ENCODE results near the gene CSNK1G1.
"Not testable (repeated sequence)": the region's sequence is repeated elsewhere in the genome, so short reads cannot be mapped to it uniquely, and the experiment has no call there.

CSNK1G1 gene

DNA sequence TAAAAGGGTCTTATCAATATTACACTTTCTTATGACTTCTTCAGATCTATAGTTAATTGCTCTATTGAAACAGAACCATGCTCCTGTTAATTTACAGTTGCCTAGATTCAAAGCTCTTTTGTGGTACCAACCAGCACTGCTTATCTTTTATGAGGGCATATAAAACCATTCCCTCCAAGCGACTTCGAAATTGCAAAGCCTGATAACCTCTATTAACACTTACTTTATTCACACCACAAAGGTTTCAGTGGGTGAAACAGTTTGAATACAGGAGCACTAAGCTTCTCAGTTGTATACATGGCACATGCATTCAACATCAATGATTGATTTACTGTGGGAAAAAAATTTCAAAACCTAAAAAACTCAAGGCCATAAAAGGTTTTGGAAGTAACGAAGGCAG, 118.3 kb downstream of the CSNK1G1 start:
- DNase-seq (ENCODE audit: low read depth): no peak

DNA sequence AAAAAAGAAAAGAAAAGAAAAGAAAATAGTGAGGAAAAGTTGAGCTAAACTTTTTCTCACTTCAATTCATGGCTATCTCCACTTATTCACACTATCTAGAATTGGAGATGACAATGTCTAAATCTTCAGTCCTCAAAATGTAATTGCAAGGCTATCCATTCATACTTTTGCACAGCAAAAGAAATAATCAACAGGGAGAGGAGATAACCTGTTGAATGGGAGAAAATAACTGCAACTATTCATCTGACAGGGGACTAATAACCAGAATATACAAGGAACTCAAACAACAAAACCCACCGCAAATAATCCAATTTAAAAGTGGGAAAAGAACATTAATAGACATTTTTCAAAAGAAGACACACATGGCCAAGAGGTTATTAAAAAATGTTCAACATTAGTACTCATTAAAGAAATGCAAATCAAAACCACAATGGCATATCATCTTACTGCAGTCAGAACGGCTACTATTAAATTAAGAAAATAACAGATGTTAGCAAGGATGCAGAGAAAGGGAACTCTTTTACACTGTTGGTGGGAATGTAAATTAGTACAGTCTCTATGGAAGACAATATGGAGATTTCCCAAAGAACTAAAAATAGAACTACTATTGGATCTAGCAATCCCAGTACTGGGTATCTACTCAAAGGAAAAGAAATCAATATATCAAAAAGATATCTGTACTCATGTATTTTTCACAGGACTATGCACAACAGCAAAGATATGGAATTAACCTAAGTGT, 119.6 kb downstream of the CSNK1G1 start:
- no peak for DNase-seq (ENCODE audit: low read depth)

DNA sequence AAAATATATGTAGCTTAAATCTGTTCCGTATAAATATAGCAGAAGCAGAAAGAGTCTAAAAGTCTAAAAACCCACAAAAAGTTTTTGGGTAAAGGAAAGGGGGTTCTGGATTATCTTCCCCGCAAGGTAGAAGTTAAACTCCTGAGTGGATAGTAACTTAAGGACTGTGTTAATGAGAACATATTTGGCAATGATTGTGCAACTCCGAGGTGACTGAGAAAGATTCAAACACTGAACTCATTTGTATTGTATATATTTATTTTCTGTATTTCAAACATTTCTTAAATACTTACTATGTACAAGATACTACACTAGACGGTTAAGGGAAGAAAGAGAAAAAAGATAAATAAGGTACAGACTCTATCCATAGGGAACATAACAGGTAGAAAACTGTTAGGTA, 120.4 kb downstream of the CSNK1G1 start:
- DNase-seq (ENCODE audit: low read depth): no peak

DNA sequence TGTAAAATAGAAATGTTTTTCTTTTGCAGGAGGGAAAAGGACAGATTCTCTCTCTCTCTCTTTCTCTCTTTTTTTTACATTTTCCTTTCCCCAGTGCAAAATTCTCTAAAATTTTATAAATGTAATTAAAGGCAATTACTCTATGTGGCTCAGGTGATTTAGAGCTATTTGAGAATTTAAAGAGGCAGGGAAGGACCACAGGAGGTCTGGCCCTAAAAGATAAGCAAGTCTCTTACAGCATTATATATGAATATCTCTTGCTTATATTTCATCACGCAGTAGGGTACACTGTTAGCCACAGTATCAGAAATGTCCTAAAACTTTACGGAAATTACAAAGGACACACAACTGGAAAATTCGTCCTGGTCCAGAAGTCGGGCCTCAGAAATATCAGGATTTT, 122.7 kb downstream of the CSNK1G1 start:
- no peak for DNase-seq (ENCODE audit: low read depth)

DNA sequence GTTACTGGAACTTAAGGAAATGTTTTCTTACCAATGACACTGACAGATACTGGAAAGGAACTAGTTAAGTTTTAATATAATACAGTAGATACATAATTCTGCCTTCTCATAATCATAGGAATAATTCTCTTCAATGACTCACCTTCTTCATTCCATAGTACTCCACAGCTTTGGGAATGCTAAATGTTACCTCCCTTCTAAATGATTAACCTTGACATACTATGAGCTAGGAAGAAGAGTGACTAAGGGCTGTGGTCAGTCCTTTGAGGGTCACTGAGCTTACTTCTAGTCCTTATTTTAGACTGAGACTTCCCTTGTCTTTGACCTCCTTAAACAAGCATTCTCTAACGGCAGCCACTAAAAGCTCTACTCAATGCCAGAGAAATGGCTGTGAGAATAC, 123.6 kb downstream of the CSNK1G1 start:
- DNase-seq (ENCODE audit: low read depth): no peak

DNA sequence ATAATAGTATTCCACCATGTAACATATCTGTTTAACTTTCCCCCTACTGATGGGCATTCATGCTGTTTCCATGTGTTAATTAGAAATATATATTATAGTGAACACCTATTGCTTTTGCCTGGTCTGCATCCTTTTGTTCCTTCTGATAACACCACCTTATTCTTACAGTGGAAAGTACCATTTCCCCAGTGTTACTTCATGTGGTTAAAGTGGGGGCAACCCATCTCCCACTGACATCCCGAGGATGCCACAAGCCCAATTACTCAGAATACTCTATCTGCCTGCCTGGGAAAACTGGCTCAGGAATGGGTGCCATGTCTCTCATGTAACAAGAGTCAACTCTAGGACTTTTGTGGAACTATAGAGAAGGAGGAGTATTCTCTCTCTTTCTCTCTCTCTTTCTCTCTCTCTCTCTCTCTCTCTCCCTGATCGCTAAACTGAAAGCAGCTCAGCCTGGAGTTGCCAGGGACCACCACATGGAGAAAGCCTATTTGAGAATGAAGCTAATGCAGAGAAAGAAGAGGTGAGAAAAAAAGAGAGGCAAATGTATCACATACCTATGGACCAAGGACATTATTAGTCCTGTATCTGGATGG, 126.7 kb downstream of the CSNK1G1 start:
- DNase-seq (ENCODE audit: low read depth): no peak

DNA sequence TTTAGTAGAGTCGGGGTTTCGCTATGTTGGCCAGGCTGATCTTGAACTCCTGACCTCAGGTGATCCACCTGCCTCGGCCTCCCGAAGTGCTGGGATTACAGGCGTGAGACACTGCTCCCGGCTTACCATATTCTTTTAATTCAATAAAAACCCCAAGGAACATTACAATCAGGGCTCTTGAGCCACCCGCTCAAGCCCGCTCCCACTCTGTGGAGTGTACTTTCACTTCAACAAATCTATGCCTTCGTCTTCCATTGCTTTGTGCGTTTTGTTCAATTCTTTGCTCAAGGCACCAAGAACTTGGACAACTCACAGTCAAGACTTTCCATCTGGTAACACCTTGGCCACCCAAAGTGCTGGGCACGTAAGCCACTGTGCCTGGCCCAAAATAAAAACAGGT, 130.2 kb downstream of the CSNK1G1 start:
- no peak for DNase-seq (ENCODE audit: low read depth)

DNA sequence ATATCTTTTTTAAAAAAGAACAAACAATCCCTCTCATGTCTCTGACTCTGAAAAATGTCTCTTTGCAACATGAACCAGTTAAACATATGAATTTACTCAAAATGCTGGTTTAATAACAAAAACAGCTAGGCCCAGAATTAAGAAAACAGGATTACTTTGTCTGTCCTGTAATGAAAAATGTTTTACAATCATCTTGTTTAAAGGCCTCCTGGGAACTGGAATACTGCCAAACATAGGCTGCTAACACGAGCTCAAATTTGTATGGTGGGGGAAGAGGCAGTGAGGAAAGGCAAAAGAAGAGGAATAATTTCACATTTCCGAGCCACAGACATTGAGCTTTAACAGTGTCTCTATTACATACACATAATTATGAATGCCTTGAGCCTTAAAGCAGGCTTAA, 131.5 kb downstream of the CSNK1G1 start:
- no peak for DNase-seq (ENCODE audit: low read depth)

DNA sequence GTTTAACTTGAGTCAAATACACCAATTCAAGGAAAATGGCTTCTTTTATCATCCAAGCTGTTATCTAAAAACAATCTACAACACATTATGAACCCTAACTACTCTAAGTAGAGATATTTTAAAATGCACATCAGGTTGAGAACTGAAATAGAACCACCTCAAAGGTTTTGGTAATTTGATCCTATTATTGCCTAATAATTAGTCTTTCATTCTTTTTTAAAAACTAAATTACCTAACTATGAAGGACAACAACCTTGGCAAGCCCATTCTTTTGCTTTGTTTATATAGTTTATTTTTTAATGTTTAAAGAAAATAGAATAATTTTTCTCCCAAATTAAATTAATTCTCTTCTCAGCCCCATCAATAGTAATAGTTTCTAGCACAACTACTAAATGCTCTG, 132.1 kb downstream of the CSNK1G1 start:
- no peak for DNase-seq (ENCODE audit: low read depth)

DNA sequence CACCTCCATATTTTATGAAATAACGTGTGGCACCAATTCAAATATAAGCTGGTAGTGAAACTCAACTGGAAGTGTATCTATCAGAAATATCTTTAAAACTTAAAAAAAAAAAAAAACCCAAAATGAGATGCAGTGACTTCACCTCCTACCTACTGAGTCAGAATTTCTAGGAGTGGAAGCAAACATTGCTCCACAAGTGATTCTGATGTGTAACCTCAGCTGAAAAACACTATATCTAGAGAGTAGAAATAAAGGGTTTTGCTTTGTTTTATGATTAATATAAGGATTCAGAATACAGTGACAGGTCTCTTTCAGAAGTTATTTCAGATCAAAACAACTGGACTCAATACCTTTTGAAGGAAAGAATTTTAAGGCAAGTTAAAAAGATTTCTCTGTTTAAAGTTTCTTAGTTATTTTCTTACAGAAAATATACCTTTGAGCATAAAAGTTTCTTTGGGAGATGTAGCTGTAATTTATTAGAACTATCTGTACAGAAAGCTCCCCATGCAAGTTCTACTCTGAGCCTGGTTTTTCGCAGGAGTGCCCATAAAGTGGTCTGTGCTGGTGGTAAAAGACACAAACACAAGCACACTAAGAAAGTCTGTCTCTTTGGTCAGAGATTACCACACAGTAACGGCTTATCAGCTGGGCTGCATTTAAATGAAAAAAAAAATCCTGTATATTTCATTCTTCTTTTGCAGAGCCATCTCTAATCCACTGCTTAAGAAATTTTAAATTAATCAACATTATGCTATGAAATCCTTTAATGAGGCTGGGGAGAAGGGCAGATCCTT, 133.2 kb downstream of the CSNK1G1 start:
- no peak for DNase-seq (ENCODE audit: low read depth)

DNA sequence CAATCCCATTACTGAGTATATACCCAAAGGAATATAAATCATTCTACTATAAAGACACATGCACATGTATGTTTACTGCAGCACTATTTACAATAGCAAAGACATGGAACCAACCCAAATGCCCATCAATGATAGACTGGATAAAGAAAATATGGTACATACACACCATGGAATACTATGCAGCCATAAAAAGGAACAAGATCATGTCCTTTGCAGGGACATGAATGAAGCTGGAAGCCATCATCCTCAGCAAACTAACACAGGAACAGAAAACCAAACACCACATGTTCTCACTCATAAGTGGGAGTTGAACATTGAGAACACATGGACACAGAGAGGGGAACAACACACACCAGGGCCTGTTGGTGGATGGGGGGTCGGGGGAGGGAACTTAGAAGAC, 134.1 kb downstream of the CSNK1G1 start:
- DNase-seq (ENCODE audit: low read depth): not testable (repeated sequence)

DNA sequence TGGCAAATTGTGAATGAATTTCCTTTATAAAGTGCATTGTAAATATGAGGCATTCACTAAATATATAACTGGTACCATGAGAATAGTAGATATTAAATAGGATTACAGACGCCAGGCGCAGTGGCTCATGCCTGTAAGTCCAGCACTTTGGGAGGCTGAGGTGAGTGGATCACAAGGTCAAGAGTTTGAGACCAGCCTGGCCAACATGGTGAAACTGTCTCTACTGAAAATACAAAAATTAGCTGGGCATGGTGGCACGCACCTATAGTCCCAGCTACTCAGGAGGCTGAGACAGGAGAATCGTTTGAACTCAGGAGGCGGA, 138.6 kb downstream of the CSNK1G1 start:
- not testable (repeated sequence) for DNase-seq (ENCODE audit: low read depth)

DNA sequence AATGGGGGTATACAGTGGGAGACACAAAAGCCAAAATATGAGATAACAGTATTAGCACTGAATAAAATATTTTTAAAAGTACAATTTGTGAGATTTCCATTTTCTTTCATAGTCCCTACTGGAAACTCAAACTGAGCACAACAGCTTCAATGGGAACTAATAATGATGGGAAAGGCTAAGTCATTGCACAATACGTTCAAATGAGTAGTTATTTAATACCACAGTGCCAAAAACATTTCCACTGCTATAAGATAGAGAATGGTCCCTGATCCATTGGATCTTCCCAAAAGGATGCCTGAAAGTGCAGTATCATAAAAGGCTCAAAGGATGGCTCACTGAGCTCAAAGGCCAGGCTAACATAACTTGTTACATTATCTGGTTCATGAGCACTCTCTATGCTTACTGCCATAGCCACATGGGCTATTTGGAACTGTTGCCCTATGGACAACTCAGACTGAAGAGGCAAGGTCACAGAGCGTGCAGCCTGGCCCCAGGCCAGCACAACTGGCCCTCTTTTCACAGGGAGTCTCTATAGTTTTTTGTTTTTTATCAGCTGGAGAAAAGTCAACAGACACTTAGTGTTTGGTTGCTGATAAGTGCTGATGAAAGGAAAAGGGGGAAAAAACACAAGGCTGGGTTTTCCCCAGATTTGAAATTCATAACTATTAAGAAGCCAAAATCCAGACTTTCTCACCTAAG, 139.1 kb downstream of the CSNK1G1 start:
- DNase-seq (ENCODE audit: low read depth): no peak

DNA sequence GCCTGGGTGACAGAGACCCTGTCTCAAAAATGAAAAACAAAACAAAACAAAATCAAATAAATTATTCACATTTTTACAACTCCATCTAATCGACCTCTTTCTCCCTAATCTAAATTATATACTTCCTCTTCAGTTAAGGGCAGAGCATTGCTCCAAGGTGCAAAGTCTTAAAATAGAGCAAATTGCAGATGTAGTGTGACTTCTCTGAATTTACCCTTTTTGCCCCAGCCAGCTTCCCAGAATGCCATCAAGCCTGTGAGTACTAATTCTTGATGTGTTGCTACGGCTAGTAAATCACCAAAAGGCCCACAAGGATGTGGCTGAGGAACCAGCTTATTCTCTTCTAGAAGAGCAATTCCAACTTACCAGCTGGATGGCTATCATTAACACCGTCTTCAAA, 139.8 kb downstream of the CSNK1G1 start:
- DNase-seq (ENCODE audit: low read depth): no peak

DNA sequence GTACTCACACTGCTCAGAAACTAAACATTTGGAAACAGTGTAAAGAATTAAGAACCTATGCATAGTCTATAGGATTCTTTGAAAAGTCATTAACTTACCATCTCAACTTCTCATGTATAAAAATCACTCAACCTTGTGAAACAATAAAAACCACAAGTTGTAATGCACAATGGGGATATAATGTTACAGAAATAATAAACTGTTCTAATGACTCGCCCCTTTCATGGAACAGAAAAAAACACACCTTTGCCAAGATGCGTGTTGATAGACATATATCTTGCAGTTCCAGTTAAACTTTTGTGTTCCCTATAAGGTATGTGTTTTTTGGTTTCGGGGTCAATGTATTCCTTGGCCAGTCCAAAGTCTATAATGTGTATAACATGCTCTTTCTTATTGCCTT, 142.3 kb downstream of the CSNK1G1 start:
- no peak for DNase-seq (ENCODE audit: low read depth)

DNA sequence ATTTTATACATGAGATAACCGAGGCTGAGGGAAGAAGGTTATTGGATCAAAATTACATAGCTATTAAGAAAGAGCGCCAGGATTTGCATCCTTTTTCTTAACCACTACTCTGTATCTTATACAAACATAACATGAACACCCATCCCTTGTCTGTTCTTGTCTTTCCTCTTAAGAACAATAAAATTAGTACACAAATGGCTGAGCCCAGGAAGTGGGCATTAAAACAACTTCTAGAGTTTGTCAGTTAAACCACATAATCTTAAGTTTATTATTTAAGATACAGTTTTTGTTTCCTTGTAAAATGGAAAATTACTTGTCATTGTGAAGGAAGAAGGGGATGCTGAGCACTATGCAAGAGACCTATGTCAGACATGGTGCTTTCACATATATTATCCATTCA, 144.3 kb downstream of the CSNK1G1 start:
- DNase-seq (ENCODE audit: low read depth): no peak

DNA sequence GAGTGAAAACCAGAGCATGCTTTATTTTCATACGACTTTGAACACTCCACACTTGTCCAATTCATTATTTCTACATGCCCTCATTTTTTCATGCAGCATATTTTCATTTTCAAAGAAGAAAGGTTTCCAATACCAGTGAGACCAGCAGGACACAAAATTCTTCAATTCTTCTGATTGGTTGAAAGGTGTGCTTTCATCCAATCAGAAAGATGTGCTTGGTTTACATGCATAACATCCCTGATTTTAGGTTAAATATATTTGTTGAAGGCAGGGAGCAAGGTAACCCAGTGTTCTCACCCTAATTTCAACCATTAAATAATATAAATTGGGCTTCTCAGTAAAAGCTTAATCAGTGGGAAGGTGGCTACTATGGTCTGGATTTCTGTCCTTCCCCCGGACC, 145.6 kb downstream of the CSNK1G1 start:
- no peak for DNase-seq (ENCODE audit: low read depth)

DNA sequence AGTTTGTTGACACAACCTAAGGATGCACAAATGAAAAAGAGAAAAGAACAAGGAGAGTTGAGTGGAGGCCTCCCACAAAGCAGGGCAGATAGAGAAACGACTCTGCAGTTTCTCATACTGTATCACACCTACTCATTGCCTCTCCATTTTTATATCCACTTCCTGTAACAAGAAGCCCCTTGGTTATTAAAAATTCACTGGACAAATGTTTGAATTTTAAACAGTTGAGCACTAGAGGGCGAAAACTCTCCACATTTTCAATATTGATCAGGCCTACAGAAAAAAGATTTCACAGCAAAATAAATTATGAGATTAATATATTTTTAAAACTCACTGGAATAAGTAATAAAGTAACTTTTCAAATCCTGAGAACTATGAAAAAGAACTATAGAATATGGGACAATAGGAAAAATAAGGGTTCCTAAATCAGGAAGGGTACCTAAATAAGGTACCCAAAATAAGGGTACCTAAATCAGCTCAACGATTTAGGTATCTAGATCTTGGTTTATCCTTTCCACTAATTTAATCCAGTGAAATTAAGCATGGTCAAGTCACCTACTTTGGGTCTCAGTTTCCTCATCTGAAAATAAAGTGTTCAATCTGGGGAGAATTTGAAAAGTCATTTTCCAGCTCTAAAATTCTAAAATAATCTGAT, 146.2 kb downstream of the CSNK1G1 start:
- no peak for DNase-seq (ENCODE audit: low read depth)

DNA sequence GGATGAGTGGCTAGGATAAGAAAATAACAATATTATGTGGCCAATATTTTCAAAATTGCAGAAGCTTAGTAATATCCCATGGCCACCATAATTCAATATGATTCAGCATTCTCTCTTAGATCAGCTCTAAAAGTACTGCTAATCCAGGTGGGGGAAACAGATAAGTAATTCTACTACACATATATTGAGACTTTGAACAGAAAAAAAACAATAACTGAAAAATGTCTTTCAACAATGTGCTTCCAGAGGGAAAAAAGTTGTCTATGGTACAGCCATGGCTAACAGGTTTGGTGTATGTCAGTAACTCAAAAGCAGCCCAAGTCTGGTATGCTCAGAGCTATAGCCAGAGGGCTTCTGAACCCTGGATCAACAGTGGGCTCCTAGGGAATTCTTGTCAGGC, 150.8 kb downstream of the CSNK1G1 start:
- no peak for DNase-seq (ENCODE audit: low read depth)

DNA sequence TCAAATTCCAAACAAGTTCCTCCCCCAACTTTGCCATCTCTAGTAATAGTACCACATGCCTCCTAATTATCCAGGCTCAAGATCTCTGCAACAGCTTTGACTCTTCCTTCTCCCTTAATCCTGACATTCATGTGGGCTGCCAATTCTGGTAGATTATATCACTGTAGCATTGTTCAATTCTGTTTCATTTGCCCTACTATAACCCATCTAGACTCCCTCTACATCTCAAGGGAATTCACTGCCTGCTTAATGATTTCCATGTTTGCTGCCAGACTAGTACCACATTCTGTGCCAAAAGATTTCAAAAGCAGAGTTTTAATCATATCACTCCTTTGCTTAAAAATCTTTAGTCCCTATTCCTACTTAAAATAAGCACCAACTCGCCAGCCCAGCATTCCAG, 158.5 kb downstream of the CSNK1G1 start:
- no peak for DNase-seq (ENCODE audit: low read depth)

DNA sequence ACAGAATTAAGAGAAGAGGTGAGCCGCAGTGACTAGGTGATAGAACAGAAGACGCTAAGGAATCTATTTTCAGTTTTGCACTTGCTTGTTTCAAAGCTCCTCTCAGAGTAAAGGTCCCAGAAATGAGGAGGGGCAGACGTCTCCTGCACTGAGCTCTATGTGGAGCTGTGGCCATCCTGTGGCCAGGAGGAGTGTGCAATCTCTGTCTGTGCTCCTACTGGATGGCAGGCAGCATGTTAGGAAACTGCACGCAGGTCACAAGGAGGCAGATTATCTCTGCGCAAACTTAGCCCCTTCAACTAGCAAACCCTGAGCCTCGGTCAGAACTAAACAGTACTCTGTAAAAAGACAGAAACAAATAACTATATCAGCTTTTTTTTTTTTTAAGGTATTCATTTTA, 162.0 kb downstream of the CSNK1G1 start:
- DNase-seq (ENCODE audit: low read depth): no peak
